Activated CD8-positive, alpha-beta memory T cell treated with anti-CD3 and anti-CD28 coated beads, Interleukin-2, amount 10 ng/mL, durations not matched to agents 7 days and 5 days (primary cell): ENCODE data around the gene NFATC1. TPM values are rescaled to one million over a fixed set of nuclear protein-coding genes. Genes with fewer than 3 reads are reported as not detected.

Source experiments
- ATAC-seq: fragments of 150-1000 bp; cut with Tn5 transposase; one replicate; pipeline ENCODE4 v1.10.0; 2021; ENCODE audit warnings: moderate library complexity
- CTCF ChIA-PET: fragments of 350-600 bp; sonication (Branson Sonifier 250); formaldehyde crosslinking; loops from one replicate; lab custom pipeline; 2021; ENCODE audit warnings: antibody characterized with exemption; lab: Charles Lee
- DNase-seq: peaks from one replicate; pipeline ENCODE4 v3.0.0-alpha.2; 2020
- H3K27ac Mint-ChIP-seq: one replicate; pipeline ENCODE4 v1.8.0; 2021; ENCODE audit warnings: mild to moderate bottlenecking, mixed read lengths
- H3K27me3 Mint-ChIP-seq: one replicate; pipeline ENCODE4 v1.8.0; 2021; ENCODE audit warnings: mixed read lengths
- H3K36me3 Mint-ChIP-seq: one replicate; pipeline ENCODE4 v1.8.0; 2021; ENCODE audit warnings: mild to moderate bottlenecking, mixed read lengths
- H3K4me1 Mint-ChIP-seq: one replicate; pipeline ENCODE4 v1.8.0; 2021; ENCODE audit warnings: mixed read lengths
- H3K4me3 Mint-ChIP-seq: one replicate; pipeline ENCODE4 v1.8.0; 2021; ENCODE audit warnings: mild to moderate bottlenecking, moderate library complexity, mixed read lengths
- H3K9me3 Mint-ChIP-seq: one replicate; pipeline ENCODE4 v1.8.0; 2022; ENCODE audit warnings: low read depth, mixed read lengths
- total RNA-seq, 2 experiments: library from RNA; stranded (reverse); gene quantifications; one replicate each; pipeline ENCODE4 v1.2.3, GENCODE V29; 2021

Gene NFATC1
- total RNA-seq, 2 experiments from 2014 or later: 25.7 to 27.8 TPM

DNA sequence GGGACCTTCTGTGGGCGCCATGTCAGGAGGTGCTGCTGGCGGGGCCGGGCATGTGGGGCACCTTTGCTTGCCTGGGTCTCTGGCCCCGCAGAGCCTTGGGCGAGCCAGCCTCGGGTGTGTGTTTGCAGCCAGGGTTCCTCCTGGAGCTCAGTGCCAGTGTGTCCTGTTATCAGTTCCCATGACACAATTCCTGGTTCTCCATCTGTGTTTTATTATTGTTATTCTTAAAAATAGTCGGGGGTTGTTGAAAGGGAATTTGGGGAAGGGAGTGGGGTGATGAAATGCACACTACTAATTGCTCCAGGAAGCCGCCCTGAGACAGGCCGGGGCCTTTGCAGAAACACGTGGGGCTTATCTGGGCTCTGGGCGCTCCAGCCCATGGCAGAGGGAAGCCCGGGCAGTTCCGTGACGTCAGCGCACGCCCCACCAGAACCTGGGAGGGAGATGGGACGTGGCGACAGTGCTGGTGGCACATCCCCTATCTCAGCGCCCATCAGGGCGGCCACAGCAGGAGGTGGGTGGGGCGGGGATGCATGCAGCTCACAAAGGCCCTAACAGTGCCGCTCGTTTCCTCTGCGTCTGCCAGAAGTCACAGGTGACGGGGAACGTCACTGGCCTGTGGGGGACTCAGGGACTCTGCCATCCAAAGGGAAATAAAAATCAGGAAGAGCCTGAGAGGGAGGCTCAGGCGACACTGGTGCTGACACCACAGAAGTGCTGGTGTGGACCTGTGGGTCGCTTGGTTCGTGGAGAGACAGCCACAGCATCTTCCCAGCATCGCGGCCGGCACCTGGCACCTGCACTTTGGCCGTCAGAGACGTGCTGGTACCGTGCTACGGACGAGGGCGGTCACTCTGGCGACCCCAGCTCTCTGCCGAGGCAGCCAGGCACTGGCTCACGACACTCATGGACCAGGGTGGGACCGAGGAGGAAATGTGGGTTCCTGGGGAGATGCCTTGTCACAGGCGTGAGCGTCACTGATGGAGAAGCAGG, 131.0 kb downstream of the NFATC1 start:
- DNase-seq (no peak), ATAC-seq (no peak)
- no peaks in the 10 kb centered on the region for H3K9me3 Mint-ChIP-seq
- H3K4me1 Mint-ChIP-seq: peaks cover 33% of the 10 kb centered on the region
- CTCF ChIA-PET: interaction anchor here (1.1 to 1.5 kb wide), 3 partner anchors 146 to 148 kb away, joined by 5 to 10 read pairs (median 6); no protein-coding TSS in a partner anchor
- no peak overlapping the region for H3K27ac Mint-ChIP-seq
- H3K36me3 Mint-ChIP-seq: peaks cover 2% of the 10 kb centered on the region
- H3K4me3 Mint-ChIP-seq: no peak overlapping the region
- H3K27me3 Mint-ChIP-seq: no peaks in the 10 kb centered on the region

DNA sequence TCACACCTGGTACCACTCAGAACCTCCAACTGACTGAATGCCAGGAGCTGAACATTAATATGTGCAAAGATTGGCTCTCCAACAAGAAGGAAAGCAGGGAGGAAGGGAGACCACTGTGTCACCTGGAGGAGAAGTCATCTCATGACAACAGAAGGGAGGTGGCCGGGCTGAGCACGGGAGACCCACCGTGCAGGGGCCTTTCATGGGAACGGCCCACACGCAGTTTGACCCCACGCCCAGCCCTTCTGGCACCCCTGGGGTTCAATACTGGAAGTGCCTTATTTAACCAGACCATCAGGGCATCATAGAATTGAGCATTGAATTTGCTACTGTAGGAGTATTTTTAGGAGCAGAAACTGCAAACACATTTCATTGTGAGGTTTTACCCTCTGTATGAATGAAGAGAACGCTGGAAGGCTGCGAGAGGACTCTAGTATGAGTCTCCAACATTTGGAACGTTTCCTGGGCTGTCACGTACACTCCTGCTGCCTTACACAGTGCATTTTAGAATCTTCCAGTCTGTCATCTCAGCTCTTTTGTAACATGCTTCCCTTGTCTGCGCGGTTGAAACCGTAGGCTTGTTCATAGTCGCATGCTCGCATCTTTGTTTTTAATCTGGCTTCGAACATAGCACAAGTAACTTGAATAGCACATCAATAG, 132.1 kb downstream of the NFATC1 start:
- no peaks in the 10 kb centered on the region for H3K9me3 Mint-ChIP-seq
- no peak for DNase-seq
- no peak overlapping the region for H3K27ac Mint-ChIP-seq
- H3K36me3 Mint-ChIP-seq: peaks cover 2% of the 10 kb centered on the region
- peaks cover 23% of the 10 kb centered on the region for H3K4me1 Mint-ChIP-seq
- CTCF ChIA-PET: interaction anchor here (0.8 to 2.0 kb wide), 5 partner anchors 122 to 149 kb away, joined by 3 to 10 read pairs (median 3); no protein-coding TSS in a partner anchor
- H3K4me3 Mint-ChIP-seq: no peak overlapping the region
- ATAC-seq: no peak
- peaks cover 3% of the 10 kb centered on the region for H3K27me3 Mint-ChIP-seq

DNA sequence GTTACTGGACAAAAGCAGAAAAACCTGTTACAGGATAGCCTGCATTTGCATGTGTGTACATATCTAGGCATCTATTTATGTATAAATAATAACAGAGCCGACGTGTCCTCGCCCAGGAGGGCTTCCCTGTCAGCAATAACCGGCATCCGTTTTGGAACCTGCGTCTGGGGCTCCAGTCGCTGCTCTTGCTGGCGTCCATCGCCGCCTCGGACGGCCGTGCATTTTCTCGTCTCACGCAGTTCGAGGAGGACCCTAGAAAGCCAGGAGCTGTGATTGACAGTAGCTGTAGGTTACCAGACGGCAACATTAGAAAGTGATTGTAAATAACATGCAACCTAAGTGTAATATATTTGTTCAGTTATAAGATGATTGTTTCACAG, 132.6 kb downstream of the NFATC1 start:
- no peak overlapping the region for H3K4me3 Mint-ChIP-seq
- DNase-seq: no peak
- no peaks in the 10 kb centered on the region for H3K9me3 Mint-ChIP-seq
- peaks cover 18% of the 10 kb centered on the region for H3K4me1 Mint-ChIP-seq
- ATAC-seq: no peak
- H3K27ac Mint-ChIP-seq: no peak overlapping the region
- peaks cover 2% of the 10 kb centered on the region for H3K36me3 Mint-ChIP-seq
- peaks cover 3% of the 10 kb centered on the region for H3K27me3 Mint-ChIP-seq
- CTCF ChIA-PET: interaction anchor here (0.8 to 2.0 kb wide), 5 partner anchors 123 to 149 kb away, joined by 3 to 10 read pairs (median 3); no protein-coding TSS in a partner anchor

GRCh38 chr18:79528846-79529245, 133.1 kb downstream of the NFATC1 start:
- Mint-ChIP-seq H3K27ac (no peak overlapping the region), H3K27me3 (peaks cover 3% of the 10 kb centered on the region), H3K4me1 (peaks cover 12% of the 10 kb centered on the region), H3K4me3 (no peak overlapping the region), H3K9me3 (no peaks in the 10 kb centered on the region), H3K36me3 (peaks cover 2% of the 10 kb centered on the region)
- CTCF ChIA-PET: interaction anchor here (0.9 to 3.2 kb wide), 6 partner anchors 123 to 153 kb away, joined by 3 to 32 read pairs (median 4); no protein-coding TSS in a partner anchor
- DNase-seq (peak; percentile 77), ATAC-seq (no peak)

- Mint-ChIP-seq H3K4me1 (peaks cover 8% of the 10 kb centered on the region), H3K4me3 (no peak overlapping the region), H3K27me3 (peaks cover 3% of the 10 kb centered on the region), H3K9me3 (no peaks in the 10 kb centered on the region), H3K27ac (no peak overlapping the region), H3K36me3 (peaks cover 2% of the 10 kb centered on the region)
- DNase-seq (no peak), ATAC-seq (no peak)
- CTCF ChIA-PET: interaction anchor here (0.9 to 3.2 kb wide), 6 partner anchors 124 to 153 kb away, joined by 3 to 32 read pairs (median 4); no protein-coding TSS in a partner anchor
These were observed 133.6 kb downstream of the NFATC1 start for GRCh38 chr18:79529296-79529695.

- H3K4me1 Mint-ChIP-seq: peaks cover 3% of the 10 kb centered on the region
- peaks cover 3% of the 10 kb centered on the region for H3K27me3 Mint-ChIP-seq
- no peaks in the 10 kb centered on the region for H3K9me3 Mint-ChIP-seq
- ATAC-seq (no peak), DNase-seq (no peak)
- no peak overlapping the region for H3K27ac Mint-ChIP-seq
- no peak overlapping the region for H3K4me3 Mint-ChIP-seq
- CTCF ChIA-PET: interaction anchor here (0.9 to 3.2 kb wide), 6 partner anchors 126 to 154 kb away, joined by 3 to 32 read pairs (median 4); no protein-coding TSS in a partner anchor
- H3K36me3 Mint-ChIP-seq: peaks cover 2% of the 10 kb centered on the region
These were observed 134.3 kb downstream of the NFATC1 start for GRCh38 chr18:79529991-79530390.

- Mint-ChIP-seq H3K36me3 (peaks cover 2% of the 10 kb centered on the region), H3K4me1 (peaks cover 1% of the 10 kb centered on the region), H3K9me3 (no peaks in the 10 kb centered on the region), H3K27me3 (peaks cover 9% of the 10 kb centered on the region), H3K27ac (no peak overlapping the region), H3K4me3 (no peak overlapping the region)
- DNase-seq (no peak), ATAC-seq (no peak)
- CTCF ChIA-PET: interaction anchor here (1.1 to 3.2 kb wide), 4 partner anchors 132 to 155 kb away, joined by 4 to 32 read pairs (median 6); no protein-coding TSS in a partner anchor
These were observed 135.1 kb downstream of the NFATC1 start for GRCh38 chr18:79530821-79531220.

DNA sequence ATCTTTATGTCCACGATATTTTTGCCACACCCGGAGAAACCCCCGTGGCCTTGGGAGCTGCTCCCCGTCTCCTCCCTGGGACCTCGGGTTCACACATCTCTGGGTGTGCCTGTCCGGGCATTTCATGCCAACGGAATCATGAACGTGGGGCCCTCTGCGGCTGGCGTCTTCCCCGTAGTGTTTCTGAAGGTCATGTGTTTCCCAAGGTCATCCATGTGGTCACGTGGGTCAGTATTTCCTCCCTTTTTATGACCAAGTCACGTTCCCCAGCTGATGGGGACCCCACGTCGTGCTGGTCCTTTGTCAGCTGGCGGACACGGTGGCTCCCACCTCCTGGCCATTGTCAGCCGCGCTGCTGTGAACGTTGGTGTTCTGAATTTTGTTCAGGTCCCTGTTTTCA, 135.7 kb downstream of the NFATC1 start:
- H3K27ac Mint-ChIP-seq: no peak overlapping the region
- ATAC-seq: no peak
- H3K36me3 Mint-ChIP-seq: peaks cover 2% of the 10 kb centered on the region
- CTCF ChIA-PET: interaction anchor here (1.2 to 3.2 kb wide), 2 partner anchors 140 to 151 kb away, joined by 4 to 32 read pairs; no protein-coding TSS in a partner anchor
- H3K4me3 Mint-ChIP-seq: no peak overlapping the region
- H3K4me1 Mint-ChIP-seq: peaks cover 1% of the 10 kb centered on the region
- peaks cover 12% of the 10 kb centered on the region for H3K27me3 Mint-ChIP-seq
- H3K9me3 Mint-ChIP-seq: no peaks in the 10 kb centered on the region
- no peak for DNase-seq

GRCh38 chr18:79531926-79532312, 136.2 kb downstream of the NFATC1 start:
- H3K27me3 Mint-ChIP-seq: peaks cover 13% of the 10 kb centered on the region
- no peaks in the 10 kb centered on the region for H3K9me3 Mint-ChIP-seq
- no peak for DNase-seq
- no peak overlapping the region for H3K27ac Mint-ChIP-seq
- H3K36me3 Mint-ChIP-seq: peaks cover 2% of the 10 kb centered on the region
- H3K4me1 Mint-ChIP-seq: peaks cover 1% of the 10 kb centered on the region
- no peak for ATAC-seq
- CTCF ChIA-PET: interaction anchor here (1.2 to 3.2 kb wide), 2 partner anchors 141 to 152 kb away, joined by 4 to 32 read pairs; no protein-coding TSS in a partner anchor
- H3K4me3 Mint-ChIP-seq: no peak overlapping the region

- peaks cover 1% of the 10 kb centered on the region for H3K4me1 Mint-ChIP-seq
- CTCF ChIA-PET: interaction anchor here (3.2 kb wide), 1 partner anchor 152 kb away, joined by 32 read pairs; no protein-coding TSS in a partner anchor
- no peak for DNase-seq
These were observed 136.7 kb downstream of the NFATC1 start for GRCh38 chr18:79532313-79533007.

GRCh38 chr18:79533146-79533545, 137.4 kb downstream of the NFATC1 start:
- H3K27ac Mint-ChIP-seq: no peak overlapping the region
- H3K4me3 Mint-ChIP-seq: no peak overlapping the region
- no peaks in the 10 kb centered on the region for H3K9me3 Mint-ChIP-seq
- no peaks in the 10 kb centered on the region for H3K36me3 Mint-ChIP-seq
- peaks cover 13% of the 10 kb centered on the region for H3K27me3 Mint-ChIP-seq
- CTCF ChIA-PET: no interaction called here
- no peak for DNase-seq
- no peak for ATAC-seq
- H3K4me1 Mint-ChIP-seq: peaks cover 1% of the 10 kb centered on the region

More at GRCh38 chr18:79532313-79533007, 136.7 kb downstream of the NFATC1 start:
- H3K4me3 Mint-ChIP-seq: no peak overlapping the region
- ATAC-seq: no peak
- H3K36me3 Mint-ChIP-seq: peaks cover 2% of the 10 kb centered on the region
- no peak overlapping the region for H3K27ac Mint-ChIP-seq
- peaks cover 13% of the 10 kb centered on the region for H3K27me3 Mint-ChIP-seq
- no peaks in the 10 kb centered on the region for H3K9me3 Mint-ChIP-seq

DNA sequence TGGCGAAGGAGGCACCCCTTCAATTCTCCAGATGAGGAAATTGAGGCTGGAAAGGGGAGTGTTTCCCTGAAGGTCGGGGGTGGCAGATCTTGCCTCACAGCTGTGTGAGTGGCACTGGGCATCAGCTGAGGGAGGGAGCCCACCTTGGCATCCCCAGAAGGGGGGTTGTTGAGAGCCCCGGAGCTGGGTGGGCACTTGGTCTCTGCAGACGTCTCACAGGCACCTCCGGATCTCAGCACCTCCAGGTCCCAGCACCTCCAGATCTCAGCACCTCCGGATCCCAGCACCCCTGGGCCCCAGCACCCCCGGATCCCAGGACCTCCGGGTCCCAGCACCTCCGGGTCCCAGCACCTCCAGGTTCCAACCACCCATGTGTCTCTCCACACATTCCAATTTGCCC, 137.9 kb downstream of the NFATC1 start:
- DNase-seq (no peak), ATAC-seq (no peak)
- Mint-ChIP-seq H3K36me3 (no peaks in the 10 kb centered on the region), H3K27ac (no peak overlapping the region), H3K4me1 (peaks cover 1% of the 10 kb centered on the region), H3K27me3 (peaks cover 13% of the 10 kb centered on the region), H3K4me3 (no peak overlapping the region), H3K9me3 (no peaks in the 10 kb centered on the region)
- CTCF ChIA-PET: no interaction called here
